HL-60/S4 treated with retinoic acid at 250 ng/mL for 4 days and 3 days (cell line): ENCODE measurements around the gene C3orf20.

ENCODE experiments used
- in situ Hi-C: fragments of 300-500 bp; cut with MboI; formaldehyde crosslinking; loops from 2 replicates; pipeline ENCODE4 v1.7.0; 2022; ENCODE audit warnings: low sequenced_read_pairs

The C3orf20 gene

DNA sequence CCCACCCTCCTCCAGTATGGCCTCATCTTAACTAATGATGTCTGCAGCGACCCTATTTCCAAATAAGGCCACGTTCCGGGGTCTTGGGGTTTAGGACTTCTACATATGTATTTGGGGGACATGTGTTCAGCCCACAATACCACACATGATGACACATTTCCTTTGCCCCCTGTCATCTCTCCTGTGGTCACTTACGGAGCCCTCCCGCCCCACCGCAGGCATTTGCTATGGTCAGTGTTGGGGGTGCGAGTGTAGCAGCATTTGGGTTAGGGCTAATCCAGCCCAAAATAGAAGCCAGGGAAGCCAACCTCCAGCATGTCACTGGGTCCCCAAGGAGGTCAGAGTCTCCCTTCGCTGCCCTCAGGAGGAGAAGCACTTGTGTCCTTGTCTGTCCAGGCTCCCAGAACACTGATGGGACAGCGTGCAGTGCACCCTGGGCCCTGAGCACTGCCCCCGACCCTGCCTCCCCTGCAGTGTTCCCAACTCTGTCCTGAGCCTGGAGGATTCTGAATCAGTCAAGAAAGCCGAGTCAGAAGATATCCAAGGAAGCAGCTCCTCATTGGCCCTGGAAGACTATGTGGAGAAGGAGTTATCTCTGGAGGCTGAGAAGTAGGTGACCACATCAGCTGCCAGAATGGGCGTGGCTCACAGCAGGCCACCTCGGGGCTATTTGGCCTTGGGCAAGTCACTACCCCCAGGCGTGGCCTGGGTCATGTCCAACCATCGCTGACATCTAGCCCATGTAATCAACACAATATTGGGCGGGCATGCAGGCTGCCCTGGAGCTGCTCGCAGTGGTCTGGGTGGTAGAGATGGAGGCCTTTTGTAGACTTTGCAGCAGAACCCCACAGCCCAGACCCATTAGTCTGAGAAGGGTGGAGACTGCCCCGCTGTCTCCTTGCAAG, 96.9 kb downstream of the C3orf20 start:
- in situ Hi-C loops: no loop called here

DNA sequence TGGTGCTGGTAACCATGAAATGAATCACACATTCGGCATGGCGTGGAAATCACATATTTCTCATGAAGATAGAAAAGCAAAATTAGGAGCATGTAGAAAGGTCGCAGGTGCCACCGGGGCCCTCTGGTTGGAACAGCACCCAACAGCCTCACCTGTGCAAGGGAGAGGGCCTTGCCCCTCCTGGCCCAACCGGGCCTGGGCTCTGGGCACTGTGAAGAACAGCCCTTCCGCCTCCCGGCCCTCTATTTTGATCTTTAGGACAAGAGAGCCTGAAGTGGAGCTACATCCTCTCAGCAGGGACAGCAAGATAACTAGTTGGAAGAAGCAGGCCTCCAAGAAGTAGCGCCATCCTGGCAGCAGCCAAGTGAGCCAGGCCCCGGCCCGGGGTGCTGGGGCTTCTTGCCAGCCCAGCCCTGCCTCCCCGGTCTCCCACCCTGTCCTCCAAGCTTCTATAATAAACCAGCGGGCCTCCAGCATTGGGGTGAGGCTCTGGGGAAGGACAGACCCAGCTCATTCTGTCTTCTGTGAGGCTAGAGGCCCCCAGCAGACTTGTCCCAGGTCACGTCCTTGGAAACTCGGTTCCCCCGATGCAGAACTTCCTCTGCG, 97.7 kb downstream of the C3orf20 start:
- in situ Hi-C loops: no loop called here

DNA sequence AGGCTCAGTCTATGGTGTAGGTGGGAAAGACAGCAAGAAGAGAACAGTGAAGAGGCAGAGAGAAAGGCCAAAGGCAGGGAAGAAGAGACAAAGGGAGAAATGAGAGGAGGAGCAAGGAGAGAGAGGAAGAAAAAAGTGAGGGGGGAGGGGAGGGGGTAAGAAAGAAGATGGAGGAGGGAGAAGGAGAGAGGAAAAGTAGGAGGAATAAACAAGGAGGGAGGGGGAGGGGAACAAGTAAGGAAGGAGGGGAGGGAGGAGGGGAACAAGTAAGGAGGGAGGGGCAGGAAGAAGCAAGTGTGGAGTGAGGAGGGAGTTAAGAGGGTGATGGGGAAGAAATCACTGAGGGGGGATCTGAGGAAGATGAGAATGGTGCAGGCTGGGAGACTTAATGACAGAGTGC, 98.3 kb downstream of the C3orf20 start:
- in situ Hi-C loops: no loop called here

DNA sequence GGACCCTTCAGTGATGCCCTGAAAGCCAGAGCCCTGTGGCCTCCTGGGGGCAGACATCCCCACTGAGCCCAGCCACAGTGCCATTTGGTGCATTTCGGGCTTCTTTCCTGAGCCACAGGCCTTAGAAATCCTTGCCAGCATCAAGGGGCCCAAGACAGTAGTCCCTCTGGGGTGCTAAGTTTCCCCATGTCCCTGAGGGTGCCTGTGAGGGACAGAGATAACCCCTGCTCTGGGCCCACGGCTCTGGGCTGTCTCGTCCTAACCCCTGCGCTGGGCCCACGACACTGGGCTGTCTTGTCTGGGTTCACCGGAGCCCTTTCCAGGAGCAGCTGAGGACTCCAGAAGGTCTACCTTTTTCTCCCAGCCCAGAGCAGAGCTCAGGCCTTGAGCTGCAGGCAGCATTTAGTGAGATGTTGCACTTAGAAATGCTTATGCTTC, 98.8 kb downstream of the C3orf20 start:
- in situ Hi-C loops: no loop called here

DNA sequence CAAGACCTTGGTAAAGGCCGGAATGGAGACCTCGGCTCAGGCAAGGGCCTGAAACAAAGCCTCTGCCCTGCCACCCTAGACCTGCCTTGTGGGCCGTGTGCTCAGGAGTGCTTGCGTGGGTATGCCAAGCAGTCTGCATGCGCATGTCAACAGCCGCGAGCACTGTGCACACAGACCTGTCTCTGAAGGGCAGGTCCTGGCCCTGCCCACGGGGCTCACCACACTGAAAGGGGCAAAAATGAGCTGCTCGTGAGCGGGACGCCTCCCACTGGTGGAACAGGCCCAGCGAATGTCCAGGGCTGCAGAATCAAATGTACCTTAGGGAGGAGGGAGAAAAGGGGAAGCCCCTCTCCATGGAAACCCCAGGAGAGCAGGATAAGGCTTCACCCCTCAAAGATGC, 99.5 kb downstream of the C3orf20 start:
- in situ Hi-C loops: no loop called here

DNA sequence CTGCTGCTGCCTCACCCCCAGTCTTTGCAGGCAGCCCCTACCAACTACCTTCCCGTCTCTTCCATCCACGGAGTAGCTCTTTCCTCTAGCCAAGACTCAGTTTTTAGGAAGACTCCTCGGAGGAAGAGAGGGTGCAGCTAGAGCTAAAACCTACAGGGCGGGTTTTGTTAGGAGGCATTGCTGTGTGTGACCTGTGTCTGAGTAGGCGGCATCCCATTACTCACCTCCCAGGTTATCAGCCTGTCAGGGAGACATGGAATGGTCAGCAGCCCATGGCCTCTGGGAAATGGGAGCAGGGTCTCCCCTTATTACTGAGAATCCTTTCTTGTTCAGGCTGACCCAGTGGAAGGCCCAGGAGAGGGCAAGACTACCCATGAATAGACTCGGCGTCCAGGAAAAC, 100.1 kb downstream of the C3orf20 start:
- in situ Hi-C loops: no loop called here

DNA sequence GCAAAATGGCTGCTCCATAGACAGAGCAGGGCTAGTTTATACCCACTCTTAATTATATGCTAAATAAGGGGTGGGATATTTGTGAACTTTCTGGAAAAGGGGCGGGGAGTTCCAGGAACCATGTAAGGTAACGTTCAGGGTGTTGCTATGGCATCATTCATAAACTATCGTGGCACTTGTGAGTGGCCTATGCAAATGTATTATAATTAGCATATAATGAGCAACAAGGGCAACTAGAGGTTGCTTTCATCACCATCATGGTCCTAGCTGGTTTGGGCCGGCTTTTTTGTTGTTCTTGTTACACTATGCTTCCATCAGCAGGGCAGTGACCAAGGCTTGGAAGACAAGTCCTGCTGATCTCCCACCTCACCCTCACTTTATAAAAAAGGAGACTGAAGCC, 100.6 kb downstream of the C3orf20 start:
- in situ Hi-C loops: no loop called here

DNA sequence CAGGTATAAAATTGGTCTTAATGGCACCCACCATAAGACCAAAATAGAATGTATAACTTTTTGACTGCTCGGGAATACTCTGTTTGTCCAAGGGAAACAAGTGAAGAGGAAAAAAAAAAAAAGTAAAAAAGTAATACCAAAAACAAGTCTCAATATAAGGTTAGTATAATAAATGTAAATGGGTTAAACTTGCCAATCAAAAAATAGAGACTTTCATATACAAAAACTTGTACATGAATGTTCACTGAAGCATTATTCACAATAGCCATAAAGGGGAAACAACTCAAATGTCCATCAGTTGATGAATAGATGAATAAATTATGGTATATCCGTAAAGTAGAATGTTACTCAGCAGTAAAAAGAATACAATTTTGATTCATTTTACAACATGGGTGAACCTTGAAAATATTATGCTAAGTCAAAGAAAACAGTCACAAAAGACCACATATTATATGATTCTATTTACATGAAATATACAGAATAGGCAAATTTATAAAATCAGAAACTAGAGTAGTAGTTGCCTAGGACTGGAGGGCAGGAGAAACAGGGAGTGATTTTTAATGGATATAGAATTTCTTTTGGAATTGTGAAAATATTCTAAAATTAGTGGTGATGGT, 104.2 kb downstream of the C3orf20 start:
- in situ Hi-C loops: no loop called here

DNA sequence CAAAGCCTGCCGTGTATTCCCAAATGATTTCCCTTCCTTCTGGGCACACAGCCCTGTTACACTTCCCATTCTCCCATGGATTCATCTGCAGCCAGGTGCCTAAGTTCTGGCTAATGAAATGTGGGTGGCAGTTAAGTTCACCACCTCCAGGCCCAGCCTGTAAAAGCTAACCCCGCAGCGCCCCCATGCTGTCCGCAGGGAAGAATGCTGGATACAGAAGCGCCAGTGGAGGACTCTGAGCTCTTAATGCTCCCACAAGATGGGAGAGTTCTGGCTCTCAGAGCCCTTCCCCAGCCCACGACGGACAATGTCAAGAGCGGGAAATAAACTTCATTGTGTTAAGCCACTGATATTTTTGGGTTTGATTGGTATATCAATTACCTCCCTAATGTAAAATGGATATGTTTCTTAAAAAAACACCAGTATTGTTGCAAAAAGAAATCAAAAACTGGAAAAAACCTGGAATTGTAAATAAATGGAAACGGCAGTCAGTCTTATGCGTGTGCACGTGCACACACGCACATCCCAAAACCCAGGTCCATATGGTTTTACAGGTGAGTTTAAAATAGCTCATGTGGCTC, 106.1 kb downstream of the C3orf20 start:
- in situ Hi-C loops: no loop called here

DNA sequence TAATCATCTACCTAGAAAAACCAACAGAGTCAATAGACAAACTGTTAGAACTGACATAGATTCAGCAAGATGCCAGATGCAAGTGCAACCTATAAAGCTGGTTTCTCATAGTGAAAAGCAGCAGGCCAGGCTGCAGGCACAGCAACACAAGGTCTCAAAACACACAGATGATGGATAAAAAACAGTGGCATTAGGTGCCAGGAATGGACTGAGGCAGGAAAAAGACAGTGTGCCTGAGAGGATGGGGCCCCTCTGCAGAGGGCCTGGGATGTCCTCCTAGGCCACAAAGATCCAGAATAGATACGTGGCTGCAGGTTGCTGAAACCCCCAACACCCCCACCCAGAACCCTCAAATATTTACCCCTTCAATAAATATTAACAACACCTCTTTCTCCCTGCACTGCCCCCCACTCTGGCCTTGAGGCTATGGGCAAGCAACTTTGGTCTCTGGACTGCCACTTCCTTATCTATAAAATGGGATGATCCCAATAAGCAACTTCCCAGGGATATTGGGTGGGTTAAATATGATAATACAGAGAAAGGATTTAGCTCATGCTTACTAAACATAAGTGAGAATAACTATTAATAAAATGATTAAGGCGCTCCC, 108.6 kb downstream of the C3orf20 start:
- in situ Hi-C loops: no loop called here

DNA sequence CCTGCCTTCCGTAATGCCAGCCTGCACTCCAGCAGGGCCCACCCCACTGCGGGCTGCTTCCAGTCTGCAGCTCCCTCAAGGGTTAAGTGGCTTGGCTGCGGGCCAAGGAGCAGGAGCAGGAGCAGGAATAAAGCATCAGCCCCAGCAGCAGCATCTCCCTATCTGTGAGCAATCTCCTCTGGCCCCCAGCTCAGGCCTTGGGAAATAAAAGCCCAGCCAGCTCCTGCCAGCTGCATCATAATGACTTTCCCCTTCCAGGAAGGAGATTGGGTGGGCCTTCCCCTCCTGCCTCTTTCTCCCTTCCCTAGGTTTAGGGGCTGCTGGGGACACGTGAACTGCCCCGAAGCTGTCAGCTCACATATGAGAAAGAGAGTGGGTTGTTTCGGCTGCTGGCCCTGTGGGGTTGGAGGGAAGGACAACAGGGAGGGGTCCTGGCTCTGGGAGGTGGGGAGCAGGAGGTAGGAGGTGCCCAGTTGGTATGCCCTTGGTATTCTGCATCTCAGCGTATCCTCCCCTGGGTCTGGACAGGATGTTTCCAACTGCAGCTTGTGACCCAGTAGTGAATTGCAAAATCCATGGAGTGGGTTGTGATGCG, 109.2 kb downstream of the C3orf20 start:
- in situ Hi-C loops: no loop called here

DNA sequence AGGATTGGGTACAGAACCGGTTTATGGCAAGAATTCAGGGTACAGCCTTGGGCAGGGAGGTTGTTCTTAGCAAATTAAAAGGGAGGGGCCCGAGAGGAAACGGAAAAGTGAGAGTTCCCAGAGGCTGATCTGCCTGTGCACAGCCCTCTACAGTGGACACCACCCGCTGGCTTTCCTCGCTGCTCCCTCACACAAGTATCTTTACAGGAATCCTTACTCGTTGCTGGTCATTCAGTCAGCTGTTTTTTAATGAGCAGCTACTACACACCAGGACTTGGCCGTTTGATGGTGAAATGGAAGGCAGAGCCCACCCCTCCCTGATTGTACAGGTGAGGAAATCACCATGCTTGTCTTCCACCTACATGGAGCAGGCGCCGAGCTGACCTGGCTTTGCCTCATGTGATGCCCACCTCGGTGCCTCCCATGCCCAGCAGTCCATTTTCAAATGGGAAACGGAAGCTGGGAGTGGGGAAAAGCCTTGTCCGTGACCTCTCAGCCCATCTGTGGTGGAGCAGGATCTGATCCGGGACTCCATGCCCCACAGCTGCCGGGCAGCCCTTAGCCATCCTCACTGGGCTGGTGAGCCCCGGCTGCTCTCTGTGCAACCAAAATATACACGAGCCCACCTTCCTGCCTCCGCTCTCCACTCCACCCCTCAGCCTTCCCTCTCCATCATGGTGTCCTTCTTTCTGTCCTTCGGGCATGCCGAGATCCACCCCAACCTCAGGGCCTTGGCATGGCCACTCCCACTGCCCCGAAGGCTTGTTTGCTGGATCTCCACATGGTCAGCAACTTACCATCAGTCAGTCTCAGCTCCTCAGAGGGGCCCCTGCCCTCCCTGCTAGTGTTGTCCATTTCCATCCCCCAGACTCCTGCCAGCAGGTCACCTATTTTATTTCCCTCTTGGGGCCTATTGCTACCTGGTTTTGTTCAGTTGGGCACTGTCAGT, 110.5 kb downstream of the C3orf20 start:
- in situ Hi-C loops: no loop called here

DNA sequence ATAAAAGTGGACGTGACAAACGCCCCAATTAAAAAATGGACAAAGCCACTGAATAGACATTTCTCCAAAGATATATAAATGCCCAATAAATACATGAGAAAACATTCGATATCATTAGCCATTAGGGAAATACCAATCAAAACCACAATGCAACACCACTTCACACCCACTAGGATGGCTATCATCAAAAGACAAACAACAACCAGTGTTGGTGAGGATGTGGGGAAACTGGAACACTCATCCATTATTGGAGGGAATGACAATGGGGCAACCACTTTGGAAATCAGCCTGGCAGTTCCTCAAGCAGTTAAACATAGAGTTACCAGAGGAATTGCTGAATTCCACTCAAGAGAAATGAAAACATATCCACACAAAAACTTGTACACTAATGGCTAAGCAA, 111.4 kb downstream of the C3orf20 start:
- in situ Hi-C loops: no loop called here

DNA sequence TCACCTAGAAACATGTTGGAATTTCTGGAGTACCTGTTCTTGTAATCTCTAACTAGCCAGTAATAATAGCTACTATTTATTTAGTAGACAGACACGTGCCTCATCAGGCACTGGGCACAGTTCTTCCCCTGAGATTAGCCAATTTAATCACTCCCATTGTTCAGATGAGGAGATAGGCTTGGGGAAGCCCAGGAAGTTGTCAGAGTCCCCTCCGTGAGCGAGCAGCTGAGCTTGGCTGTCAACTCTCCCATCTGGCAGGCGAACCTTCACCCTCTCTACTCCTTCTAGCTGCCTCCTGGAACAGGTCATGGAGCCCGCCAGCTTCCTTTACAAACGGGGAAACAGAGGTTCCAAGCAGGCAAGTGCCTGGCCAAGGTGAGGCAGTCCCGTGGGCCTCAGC, 112.7 kb downstream of the C3orf20 start:
- in situ Hi-C loops: no loop called here

DNA sequence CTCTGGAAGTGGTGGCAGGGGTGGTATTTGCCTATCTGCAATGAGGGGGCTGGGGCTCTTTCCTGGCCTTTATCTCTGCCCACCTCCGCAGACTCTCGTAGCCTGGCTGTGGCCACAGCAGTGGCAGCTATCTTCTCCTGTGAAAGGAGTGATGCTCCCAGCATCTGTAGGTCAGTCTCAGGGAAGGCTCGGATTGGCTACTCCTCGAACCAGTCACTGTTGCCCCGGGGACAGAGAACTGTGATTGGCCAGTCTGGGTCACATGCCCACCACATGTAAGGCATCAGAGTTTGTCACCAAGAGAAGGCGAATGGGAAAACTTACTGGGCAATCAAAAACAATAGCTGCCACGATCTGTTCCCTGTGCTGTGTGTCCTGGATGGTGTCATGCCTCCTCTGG, 113.7 kb downstream of the C3orf20 start:
- in situ Hi-C loops: no loop called here

DNA sequence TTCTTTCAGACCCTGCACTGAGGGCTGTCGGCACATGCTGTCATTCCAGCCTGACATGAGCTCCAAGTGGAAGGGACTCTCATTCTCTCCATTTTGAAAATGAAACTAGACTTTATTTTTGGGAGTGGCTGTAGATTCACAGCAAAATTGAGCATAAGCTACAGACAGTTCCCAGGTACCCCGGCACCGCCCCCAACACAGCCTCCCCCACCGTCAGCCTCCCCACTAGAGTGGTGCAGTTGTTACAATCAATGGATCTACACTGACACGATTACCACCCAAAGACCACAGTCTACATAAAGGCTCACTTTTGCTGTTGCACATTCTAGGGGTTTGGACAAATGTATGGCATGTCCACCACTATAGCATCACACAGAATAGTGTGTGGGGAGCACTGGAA, 114.3 kb downstream of the C3orf20 start:
- in situ Hi-C loops: no loop called here

DNA sequence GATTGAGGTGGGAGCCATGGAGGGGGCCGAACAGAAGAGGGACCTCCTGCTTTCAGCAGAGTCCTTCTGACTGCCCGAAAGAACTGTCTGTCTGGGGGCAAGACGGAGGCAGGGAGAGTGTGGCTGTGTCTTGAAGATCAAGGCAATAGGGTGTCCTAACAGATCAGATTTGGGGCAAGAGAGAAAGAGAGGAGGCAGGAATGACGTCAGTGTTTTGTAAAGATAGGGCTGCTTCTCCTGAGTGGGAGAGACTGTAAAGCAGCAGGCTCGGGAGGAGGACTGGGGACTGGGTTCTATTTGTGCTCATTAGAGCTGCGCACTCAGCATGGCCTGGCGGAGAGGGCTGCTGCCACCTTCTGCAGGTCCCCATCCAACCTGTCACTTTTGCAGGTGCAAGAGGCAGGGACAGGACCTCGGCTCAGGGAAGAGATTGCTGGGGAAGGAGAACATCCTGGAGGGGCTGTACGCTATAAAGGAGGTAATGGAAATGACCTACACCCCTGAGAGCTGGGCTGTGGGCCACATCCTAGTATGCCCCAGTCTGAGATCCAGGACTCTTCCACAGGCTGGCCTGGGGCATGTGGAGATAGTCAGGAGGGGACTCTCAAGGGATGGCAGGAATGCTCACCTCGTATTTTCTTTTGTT, 114.8 kb downstream of the C3orf20 start:
- in situ Hi-C loops: loop anchor here (10.0 kb wide), 1 partner anchor 125 kb away; no protein-coding TSS in a partner anchor

DNA sequence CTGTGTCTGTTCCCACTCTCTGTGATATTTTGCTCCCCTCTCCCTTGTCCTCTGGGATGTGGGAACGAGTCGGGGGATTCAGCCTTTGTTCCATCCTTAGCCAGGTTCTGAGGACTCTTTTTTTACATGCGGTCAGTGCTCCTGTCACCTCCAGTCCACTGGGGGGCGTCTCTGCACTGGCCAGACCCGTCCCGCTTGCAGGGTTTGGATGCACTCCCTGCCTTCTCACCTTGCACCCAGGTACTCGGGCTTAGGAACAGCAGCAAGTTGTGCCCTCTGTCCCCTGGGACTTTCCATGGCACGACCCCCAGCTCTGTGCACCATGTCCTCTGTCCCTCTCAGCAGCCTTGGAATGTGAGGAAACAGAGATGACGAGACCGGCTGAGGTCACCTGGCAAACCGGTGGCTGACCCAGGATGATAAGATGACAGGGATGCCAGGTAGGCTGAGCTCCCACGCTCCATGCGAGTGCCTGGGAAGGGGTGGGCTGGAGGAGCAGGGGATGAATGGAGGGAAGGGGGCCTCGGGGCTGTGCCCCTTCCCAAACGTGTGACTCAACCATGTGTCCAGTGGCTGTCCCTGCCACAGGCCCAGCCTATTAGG, 116.5 kb downstream of the C3orf20 start:
- in situ Hi-C loops: loop anchor here (10.0 kb wide), 1 partner anchor 123 kb away; no protein-coding TSS in a partner anchor

DNA sequence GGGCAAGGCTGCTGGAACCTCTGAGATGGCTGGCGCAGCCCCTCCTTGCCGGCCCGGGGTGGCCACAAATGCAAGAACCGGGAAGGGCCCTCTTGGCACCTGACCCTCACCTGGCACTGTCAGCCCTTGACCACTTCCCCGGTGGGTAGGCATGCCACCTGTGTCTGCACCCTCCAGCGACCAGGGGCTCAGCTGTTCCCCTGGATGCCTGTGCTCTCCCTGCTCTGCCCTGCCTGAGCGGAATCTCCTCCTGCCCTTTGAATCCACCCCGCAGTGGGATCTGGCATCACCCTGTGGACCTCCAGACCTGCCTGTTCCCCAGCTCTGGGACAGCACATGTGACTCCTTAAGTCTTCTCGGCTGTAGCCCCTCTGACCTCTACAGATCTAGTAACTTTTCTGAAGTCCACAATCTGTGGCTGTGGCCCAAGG, 117.8 kb downstream of the C3orf20 start:
- in situ Hi-C loops: loop anchor here (10.0 kb wide), 1 partner anchor 122 kb away; no protein-coding TSS in a partner anchor
